Left ventricle myocardium superior (tissue), 1 donor: ENCODE results near the gene NHS. TPM values are rescaled to one million over a fixed set of nuclear protein-coding genes. Genes with fewer than 3 reads are reported as not detected.

Source experiments
- ATAC-seq: fragments of 200-7000 bp; cut with Tn5 transposase; one replicate; pipeline ENCODE4 v1.9.1; 2020; ENCODE audit warnings: mild to moderate bottlenecking, moderate library complexity
- DNase-seq: peaks from one replicate; pipeline ENCODE4 v3.0.0-alpha.2; 2020
- intact Hi-C: fragments of 100-400 bp; cut with micrococcal nuclease; formaldehyde crosslinking; loops from one replicate; pipeline ENCODE4 v1.11.0; 2022
- total RNA-seq: library from RNA; stranded (reverse); fragmentation: NEBNext Ultra II Directional; extraction: Animal tissue kit (Norgen Biotek cat#: 25700); gene quantifications from one replicate; pipeline ENCODE4 v1.2.1, GENCODE V29; 2021
- donor health status: DM: no; HTN: yes; CAD: no; lungs with severe emphysema.

NHS gene
- total RNA-seq, 1 donor from 2014 or later, result 1.9 TPM

DNA sequence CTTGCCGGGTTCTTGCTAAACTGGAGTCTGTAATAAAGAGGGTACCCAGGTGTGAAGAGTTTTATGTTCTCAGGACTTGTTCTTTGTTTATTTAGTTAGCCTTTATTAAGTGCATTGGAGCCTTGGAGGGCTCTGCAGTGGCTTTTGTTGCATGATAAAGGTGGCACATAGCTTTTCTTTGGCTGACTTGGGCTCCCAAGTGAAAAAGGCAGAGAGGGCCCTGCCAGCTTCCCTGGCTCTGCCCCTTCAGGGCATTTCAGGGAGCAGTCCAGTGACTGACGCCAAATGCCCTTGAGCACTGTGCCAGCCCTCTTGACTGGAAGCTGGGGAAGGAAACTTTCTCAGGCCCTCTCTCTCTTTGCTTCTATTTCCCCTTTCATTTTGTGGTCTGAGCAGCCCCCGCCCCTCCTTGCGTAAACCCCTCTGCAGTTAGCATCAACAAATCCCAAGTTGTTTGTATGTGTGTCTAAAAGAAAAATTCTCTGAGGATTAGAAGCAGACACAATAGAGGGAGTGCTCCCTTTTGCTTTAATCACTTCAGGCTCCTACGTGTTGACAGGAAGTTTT is 152.2 kb downstream of the NHS start:
- intact Hi-C loops, result no loop called here
- ATAC-seq (peak; percentile 94), DNase-seq (peak; percentile 73)

DNA sequence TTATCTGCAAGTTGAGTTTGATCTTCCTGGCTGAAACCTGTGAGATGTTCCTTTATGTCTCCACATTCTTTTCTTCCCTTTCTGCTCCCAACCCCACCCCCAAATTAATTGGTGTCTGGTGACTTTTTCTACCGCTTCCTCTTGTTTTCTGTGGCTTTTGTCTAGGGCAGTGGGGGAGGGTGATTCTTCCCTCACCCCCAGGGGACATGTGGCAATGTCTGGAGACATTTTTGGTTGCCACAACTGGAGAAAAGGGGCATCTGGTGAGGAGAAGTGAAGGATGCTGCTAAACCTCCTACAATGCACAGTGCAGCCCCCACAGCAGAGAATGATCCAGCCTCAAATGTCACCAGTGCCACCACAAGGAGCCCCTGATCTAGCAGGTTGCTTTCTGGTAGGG is 152.9 kb downstream of the NHS start:
- peak; percentile 32 for ATAC-seq
- intact Hi-C loops, result no loop called here
- no peak for DNase-seq

DNA sequence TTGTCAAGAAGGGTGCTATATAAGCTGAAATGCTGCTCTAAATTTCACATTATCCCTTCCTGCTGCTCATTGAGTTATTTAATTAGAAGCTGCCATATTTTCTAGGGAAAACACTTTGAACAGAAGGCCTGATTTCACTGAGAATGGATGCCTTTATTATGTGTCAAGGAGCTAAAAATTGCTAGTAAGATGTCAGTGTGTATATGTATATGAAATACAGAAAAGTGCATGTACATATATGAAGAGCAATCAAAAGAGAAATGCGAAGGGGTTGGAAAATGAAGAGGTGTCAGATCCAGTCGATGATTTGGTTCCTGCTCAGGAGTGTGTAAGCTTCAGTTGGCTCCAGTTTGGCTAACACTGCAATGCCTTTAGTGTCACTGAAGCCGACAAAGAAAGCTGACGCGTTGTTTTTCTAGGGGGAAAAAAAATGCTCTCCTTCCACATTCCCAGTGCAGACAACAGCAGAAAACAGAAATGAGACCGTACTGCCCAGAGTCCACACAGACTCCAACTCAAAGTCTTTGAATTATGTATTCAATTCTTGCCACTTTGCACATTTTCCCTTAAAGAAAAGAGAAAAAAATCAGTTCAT is 154.2 kb downstream of the NHS start:
- intact Hi-C loops, result no loop called here
- DNase-seq (no peak), ATAC-seq (no peak)

DNA sequence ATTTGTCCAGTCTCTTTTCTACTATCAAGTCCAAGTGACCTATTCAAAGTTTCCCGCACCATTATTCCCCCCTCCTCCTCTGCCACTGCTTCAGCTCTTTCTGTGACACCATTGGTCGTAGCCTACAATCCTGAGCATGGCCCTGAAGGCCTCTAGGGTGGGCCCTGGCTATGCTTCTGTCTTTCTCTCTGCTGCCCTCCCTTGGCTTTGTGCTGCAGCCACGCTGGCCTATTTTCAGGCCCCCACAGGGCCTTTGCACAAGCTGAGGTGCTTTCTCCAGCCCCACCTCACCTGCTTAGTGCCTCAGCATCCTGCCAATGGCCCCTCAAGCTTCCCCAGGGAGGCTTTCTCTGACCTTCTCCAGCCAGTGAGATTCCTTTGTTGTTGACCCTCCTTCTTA is 156.5 kb downstream of the NHS start:
- intact Hi-C loops, result no loop called here
- no peak for DNase-seq

DNA sequence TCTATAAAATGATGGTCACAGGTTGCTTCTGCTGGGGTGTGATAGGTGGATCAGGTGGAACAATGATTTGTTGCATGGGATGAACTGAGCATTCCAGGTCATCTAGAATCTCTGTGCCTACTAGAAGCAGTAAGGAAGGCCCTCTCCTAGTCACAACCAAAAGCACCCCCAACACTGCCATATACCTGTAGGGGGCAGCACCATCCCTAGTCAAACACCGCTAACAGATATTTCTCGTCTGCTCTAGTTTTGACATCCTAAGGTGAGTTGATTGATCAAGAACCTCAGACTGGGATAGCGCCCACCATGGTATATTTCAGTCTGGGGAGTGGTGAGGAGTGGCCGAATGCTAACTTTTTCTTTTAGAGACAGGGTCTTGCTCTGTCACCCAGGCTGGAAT is 160.2 kb downstream of the NHS start:
- no peak for DNase-seq
- intact Hi-C loops, result no loop called here
- ATAC-seq, result no peak

More for the DNA sequence above, 156.5 kb downstream of the NHS start:
- no peak for ATAC-seq

DNA sequence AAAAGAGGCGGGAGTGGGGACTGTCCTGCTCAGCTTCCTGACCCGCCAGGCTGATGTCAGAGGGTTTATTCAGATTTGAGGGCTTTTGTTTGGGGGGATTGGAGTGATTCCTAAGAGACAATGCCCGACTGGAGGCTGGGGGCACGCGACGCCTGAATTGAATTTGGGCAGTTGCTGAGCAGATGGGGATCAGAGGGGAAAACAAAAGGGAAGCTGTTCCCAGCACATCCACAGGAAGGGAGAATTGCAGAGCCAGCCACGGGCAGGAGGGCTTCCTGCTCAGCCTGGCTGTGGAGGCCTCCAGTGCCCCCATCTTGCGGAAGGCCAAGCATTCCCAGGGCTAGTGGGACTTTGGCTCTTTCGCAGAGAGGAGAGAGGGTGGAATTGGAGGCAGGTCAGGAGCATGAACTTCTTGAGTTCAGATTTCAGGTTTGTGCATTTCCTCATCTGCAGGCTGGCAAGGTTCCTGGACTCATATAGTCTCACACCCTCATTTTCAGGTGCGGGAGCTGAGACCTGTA is 162.8 kb downstream of the NHS start:
- no peak for ATAC-seq
- no peak for DNase-seq
- intact Hi-C loops, result no loop called here

DNA sequence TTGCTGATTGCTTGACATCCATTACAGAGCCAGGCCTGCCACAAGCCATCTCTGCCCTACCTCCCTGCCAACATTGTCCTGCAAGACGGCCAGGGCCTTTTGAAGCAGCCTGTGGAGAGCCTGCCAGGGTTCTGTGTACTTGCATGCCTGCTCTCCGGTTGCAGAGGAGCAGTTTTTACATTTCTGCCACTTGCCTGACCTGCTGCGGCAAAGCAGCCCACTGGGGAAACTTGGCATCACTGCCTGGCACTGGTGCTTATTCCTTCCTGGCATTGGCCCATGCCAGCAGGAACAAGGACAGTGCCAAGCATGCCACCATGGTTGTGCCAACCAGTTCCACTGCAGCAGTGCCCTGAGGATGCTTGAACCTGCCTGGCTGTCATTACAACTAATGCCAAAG is 167.1 kb downstream of the NHS start:
- ATAC-seq (peak; percentile 73), DNase-seq (peak; percentile 35)
- intact Hi-C loops, result no loop called here

DNA sequence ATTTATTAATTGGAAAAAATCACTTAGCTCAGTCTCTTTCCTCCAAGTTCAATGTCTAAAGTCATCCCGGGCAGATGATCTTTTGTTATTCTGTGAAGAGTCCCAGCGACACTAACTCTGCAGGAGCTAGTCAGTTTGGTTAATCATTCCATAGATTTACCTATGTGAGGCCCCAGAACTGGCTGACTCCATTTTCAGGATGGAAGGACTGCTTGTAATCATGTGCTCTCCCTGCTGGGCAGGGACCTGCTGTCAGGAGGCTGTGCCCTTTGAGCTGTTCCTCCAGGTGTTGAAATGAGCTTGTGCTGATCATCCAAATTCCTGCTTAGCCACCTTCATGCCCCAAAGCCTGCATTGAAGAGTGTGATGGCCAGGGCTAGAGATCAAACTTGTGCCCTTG is 169.8 kb downstream of the NHS start:
- intact Hi-C loops, result no loop called here

DNA sequence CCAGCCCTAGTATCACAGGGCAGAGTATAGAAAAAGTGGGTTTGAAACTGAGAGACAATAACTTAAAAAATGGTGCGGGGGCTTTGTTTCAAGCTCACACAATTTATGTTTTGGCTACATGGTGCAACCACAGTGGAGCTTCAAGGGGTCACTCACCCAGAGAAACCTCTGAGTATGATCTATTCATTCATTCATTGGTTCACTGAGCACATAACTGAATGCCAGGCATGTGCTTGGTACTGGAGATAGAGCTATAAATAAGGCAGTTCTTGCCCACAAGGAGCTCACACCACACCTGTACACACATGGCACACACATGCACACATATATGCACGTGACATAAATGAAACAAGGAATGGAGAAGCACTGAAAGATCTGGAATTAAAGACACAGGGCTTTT is 171.4 kb downstream of the NHS start:
- ATAC-seq (no peak), DNase-seq (no peak)
- intact Hi-C loops, result no loop called here

More for the DNA sequence above, 169.8 kb downstream of the NHS start:
- ATAC-seq (no peak), DNase-seq (no peak)

DNA sequence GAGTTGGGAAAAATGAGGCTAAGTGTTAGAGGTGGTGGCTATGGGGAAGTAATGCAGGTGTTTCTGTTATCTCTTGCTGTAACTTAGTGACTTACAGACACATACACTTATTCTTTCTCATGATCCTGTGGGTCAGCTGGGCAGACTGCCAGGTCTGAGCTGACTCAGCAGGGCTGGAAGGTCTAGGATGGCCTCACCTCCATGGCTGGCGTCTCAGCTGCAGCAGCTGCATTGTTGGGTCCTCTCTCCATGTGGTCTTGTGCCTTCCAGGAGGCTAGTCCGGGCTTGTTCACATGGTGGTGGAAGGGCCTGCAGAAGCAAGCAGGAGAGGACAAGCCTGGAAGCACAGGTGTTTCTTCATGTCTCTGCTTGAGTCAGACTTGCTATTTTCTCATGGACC is 172.7 kb downstream of the NHS start:
- ATAC-seq (peak; percentile 34), DNase-seq (peak; percentile 62)
- intact Hi-C loops, result no loop called here

DNA sequence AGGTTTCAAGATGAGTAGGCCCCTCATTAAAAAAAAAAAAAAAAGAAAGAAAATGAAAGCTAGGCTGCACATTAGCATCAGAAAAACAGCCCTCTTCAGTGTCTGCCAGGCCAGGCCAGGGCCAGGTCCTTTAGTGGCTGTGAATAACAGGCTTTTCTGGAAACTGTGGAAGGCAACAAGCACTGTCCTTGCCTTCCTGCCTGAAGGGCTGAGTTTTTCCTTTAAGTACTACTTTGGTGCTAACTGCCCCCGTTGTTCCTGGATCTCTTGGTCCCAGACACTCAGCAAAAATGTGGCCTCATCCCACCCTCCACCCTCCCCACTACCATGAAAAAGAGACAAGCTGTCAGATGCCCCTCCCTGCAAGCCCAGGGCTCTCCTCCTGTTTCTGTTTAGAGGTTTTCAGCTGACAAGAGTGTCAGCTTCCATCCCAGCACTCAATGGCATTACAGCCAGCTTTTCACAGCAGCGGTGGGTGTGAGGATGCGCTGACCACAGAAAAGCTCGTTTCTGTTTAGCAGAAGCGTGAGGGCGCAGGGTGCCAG is 174.2 kb downstream of the NHS start:
- DNase-seq (no peak), ATAC-seq (no peak)
- intact Hi-C loops, result no loop called here

DNA sequence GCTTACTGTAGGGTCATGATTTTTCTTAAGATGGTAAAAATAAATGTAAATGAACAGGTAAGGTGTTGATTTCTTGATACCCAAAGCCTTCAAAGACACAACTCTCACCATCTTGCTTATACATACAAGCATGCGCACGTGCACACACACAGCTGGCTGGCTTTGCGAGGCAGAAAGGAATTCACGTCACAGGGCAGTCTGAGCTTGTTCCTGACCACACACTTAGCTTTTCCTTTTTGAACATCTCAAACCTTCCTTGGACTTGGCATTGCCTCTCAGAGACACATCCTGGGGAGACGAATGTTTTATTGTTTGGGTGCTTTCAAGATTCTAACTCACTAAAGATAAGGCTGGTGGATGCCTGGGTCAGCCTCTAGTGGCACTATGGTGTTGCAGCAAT is 175.0 kb downstream of the NHS start:
- intact Hi-C loops, result no loop called here
- DNase-seq (no peak), ATAC-seq (no peak)

DNA sequence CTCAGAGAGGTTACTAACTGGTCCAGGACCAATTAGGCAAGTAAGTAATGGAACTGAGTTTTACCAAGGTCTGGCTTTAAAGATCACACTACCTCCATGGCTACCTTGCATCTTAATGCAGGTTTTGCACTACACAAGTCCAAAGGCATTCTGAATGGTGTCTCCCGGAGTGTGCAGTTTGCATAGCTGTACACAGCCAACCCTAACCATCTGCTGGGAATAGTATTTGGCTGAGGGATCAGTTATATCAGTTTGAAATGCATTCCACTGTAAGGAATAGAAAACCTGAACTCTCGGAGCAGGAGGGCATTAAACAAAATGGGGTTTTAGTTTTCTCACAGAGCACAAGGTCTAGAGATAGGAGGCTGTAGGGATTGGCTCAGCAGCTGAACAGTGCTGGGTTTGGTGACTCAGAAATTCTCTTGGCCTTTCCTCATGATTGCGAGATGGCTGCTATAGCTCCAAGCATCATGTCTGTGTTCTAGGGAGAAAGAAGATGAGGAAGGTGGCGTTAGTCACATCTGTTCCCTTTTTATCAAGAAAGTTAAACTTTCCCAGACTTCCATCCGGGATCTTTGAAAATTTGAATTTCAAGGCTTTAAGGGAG is 177.1 kb downstream of the NHS start:
- ATAC-seq (no peak), DNase-seq (no peak)
- intact Hi-C loops, result no loop called here

DNA sequence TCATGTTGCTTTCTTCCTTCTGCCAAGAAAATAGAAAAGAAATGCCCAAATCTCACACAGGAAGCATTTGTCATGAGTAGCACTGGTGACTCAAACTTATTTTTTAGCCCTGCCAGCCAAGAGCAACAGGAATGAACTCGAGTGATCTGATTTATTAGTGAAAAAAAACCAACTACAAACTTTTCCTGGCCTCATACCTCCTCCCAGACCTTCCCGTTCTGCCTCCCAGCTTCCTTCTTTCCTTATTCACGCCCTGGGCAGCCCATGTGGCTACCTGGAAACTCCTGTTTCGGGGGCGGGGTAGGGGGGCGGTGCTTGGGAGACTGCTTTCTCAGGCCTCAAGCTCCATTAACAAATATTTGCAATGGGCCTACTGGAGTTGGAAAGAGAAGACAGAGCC is 178.5 kb downstream of the NHS start:
- ATAC-seq (no peak), DNase-seq (no peak)
- intact Hi-C loops, result no loop called here

DNA sequence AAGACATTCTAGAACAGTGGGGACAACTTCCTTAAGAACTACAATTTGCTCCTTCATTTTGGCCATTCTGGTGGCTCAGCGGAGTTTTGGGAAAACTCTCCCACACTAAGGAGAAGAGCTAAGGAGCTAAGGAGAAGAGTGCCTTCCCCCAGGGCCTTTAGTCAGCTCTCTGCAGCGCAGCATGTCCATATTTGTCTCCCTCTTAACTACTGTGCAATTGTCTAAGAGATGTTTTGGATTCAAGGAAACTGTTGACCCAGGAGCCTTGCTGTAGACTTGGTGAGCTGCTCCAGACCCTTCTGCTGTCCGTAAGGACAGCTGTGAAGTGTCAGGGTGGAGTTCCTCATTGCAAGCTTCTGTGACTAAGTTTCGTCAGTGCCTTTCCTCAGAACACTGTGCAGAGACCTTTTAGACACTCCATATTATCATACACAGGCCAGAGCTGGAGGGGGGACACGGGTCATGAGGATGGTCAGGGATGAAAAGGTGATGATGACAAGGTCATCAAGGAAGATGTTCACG is 179.0 kb downstream of the NHS start:
- peak; percentile 73 for ATAC-seq
- intact Hi-C loops, result no loop called here

DNA sequence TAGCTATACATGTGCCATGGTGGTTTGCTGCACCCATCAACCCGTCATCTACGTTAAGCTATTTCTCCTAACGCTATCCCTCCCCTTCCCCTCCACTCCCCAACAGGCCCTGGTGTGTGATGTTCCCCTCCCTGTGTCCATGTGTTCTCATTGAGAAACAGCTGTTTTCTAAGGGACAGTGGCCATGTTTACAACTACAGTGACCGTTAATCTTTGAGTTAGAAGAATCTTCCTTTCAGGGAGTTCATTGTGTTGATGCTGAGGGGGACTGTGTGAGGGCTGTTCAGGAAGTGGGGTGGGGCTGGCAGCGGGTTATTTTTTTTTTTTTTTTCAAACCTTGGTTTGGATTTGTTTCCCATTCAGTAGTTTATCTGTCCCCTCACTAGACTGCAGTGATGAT is 179.9 kb downstream of the NHS start:
- intact Hi-C loops, result no loop called here
- DNase-seq (no peak), ATAC-seq (no peak)

More for the DNA sequence above, 179.0 kb downstream of the NHS start:
- DNase-seq, result no peak

DNA sequence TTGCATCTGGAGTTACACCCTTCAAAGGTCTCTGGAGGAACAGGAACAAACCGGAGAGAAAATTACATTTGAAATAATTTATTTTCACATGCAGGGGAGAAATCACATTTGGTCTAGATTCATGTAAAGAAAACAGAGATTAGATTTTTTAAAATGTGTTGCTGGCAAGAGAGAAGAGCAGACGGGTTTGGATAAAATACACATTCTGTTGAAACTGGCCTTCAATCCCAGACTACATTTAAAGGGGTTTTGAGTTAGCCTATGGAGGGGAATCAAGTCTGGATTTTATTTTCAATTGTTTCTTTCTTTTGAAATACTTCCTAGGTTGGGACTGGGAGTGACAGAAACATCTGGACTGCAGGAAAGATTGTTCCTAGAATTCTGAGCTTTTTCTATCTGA is 180.8 kb downstream of the NHS start:
- DNase-seq (no peak), ATAC-seq (no peak)
- intact Hi-C loops, result no loop called here

DNA sequence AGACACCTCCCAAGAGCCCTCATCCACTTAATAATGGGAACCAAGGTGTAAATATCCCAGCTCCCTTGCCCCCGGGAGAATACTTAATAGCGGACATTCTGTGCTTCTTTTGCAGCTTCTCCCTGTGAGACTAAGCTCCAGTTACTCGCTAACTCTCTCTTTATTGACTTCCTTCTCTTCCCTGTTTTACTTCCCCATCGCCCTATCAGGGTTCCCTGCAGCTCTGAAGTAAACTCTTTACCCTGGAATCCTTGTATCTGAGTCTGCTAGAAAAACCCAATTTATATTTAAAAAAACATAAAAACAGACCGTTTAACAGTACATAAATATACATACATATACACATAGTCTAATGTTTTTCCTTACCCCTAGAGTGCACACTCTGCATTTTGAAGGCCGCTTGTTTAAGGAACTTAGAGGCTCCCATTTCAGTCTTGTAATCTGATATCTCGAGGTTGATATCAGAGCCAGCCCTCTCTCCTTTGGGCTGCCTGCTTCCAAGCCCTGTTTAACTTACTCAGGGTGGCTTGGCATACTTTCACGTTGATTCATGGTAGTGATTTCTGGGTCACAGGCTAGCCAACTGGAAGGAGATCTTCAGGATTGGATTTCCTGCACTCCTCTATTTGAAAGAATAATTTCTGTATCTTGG is 184.9 kb downstream of the NHS start:
- ATAC-seq, result no peak
- intact Hi-C loops, result no loop called here
- DNase-seq, result no peak

DNA sequence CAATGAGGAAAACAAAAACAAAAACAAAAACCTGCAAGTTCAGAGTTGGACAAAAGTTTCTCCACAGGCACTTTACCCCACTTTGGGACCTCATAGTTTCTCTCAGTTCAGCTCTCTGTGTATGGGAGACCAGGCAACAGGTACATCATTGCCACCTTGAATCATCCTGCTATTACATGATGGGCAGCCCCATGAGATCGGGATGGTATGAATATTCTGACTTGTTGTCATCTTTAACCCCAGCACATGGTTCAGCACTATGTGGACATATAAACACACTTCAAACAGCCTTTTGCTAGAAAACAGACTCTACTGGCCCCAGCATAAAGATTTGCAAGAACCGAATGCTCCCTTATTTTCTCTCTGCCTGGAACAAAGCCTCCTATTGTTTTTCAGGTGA is 185.4 kb downstream of the NHS start:
- ATAC-seq (no peak), DNase-seq (no peak)
- intact Hi-C loops, result no loop called here

DNA sequence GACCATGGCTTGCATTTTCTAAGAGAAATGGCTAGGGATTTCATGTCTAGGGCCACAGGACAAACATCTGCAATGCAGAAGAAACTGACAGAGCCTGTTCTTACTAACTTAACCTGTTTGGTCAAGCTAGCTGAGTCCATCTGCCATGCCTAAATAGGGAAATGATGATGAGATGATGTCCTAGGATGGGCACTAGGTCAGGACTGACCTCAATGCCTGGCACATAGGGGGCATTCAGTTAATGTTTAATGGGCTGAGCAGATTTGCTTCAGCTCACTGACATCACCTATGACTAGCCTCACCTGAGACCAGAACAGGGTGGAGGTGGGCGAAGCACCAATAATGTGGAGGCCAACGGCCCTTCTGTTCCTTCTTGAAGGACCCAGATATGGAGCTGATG is 188.1 kb downstream of the NHS start:
- ATAC-seq (no peak), DNase-seq (no peak)
- intact Hi-C loops, result no loop called here
